OCI-LY3 (cell line): ENCODE data around the gene CFAP54.

Experiments used
- H2AFZ ChIP-seq: fragments of 200-600, 300-600 bp; shearing (Covaris generic); 2 replicates; pipeline ENCODE4 v1.6.0; 2014; ENCODE audit warnings: antibody characterized with exemption, low read depth, low read length
- H3K27ac ChIP-seq: fragments of 200-600, 300-600 bp; sonication (generic); 2 replicates; pipeline ENCODE4 v1.5.1; 2014; ENCODE audit warnings: mild to moderate bottlenecking, low read length, moderate library complexity, mixed read lengths
- H3K27me3 ChIP-seq: fragments of 200-600, 300-600 bp; sonication (generic); 2 replicates; pipeline ENCODE4 v1.6.1; 2014; ENCODE audit warnings: low read depth, low read length, mixed read lengths
- H3K36me3 ChIP-seq: fragments of 200-600, 300-600 bp; sonication (generic); replicated peaks from 2 replicates; pipeline ENCODE3; 2014; ENCODE audit warnings: low read depth, low read length, mixed read lengths
- H3K4me1 ChIP-seq: fragments of 300-600, 200-600 bp; sonication (generic); 2 replicates; pipeline ENCODE4 v1.6.1; 2014; ENCODE audit warnings: low read length, mixed read lengths
- H3K4me2 ChIP-seq: fragments of 200-600, 300-600 bp; sonication (generic); 2 replicates; pipeline ENCODE4 v1.6.1; 2014; ENCODE audit warnings: low read length, mixed read lengths
- H3K4me3 ChIP-seq: fragments of 300-600, 200-600 bp; sonication (generic); 2 replicates; pipeline ENCODE4 v1.5.1; 2014; ENCODE audit warnings: antibody characterized with exemption, mild to moderate bottlenecking, low read length, moderate library complexity
- H3K79me2 ChIP-seq: fragments of 300-600, 200-600 bp; shearing (Covaris generic); 2 replicates; pipeline ENCODE4 v1.6.1; 2014; ENCODE audit warnings: mild to moderate bottlenecking, low read length, mixed read lengths
- H3K9ac ChIP-seq: fragments of 300-600, 200-600 bp; shearing (Covaris generic); 2 replicates; pipeline ENCODE4 v1.6.0; 2014; ENCODE audit warnings: mild to moderate bottlenecking, low read length, moderate library complexity
- H3K9me3 ChIP-seq: fragments of 200-600, 300-600 bp; shearing (Covaris generic); 2 replicates; pipeline ENCODE4 v1.6.1; 2014; ENCODE audit warnings: low read length, mixed read lengths; ENCODE audit not compliant: insufficient read depth
- H4K20me1 ChIP-seq: fragments of 200-600, 300-600 bp; sonication (generic); 2 replicates; pipeline ENCODE4 v1.6.1; 2016; ENCODE audit warnings: low read length, mixed read lengths; ENCODE audit not compliant: insufficient read depth
- EZH2phosphoT487 ChIP-seq: fragments of 200-600 bp; shearing (Covaris generic); IDR thresholded peaks from 2 replicates; pipeline ENCODE4 v1.6.1; 2018; ENCODE audit warnings: antibody characterized with exemption, mixed run types, low read depth
- TF ChIP-seq, protein P1 (sequence below): fragments of 200-600, 300-600 bp; sonication (generic); IDR thresholded peaks from 2 replicates; pipeline ENCODE4 v1.5.1; 2014; ENCODE audit warnings: antibody characterized with exemption, low read length, low read depth

CFAP54 gene

DNA sequence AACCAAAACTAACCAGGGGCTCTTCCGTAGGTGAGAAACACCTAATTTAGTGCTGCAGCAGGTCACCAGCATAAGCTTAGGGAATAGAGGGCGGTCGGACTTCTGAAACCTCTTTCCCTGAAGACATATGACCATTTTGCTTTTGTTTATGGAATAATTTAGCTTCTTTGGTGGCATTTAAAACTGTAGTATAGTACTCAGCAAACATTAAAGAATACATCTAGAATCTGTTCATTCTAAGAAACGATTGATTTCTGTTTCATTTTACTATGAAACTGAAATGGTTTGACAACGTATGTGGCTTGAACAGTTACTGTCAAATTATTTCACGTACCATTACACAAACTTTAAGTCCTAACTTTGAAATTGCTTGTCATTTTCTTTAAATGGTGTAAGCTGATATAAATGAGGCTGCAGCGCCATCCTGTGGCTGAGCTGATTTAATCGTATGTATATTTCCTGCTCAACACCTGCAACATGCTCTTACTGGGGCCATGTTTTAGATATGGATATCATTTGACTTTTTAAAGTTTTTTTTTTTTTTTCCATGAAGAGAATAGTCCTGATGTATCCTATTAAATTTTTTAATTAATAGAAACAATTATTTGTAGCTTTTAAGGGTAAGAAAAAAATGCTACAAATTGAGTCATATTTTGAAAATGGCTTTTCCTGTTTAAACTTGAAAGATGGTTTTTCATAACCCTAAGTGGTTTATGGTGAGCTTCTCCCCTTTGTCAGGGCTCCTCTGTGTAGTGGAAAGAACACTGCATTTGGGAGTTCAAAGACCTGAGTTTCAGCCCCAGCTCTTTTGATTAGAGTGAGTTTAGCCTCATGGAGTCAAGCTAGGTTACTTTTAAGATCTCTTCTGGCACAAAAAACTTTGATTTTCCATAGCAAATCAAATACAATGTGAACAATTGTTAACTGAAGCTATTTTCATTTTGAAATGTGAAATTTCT lies 27.4 kb downstream of the CFAP54 start:
- Histone ChIP-seq H3K4me1 (peaks cover 27% of the 10 kb centered on the region), H2AFZ (peak overlapping the region; percentile 86), H3K79me2 (no peaks in the 10 kb centered on the region), H4K20me1 (no peaks in the 10 kb centered on the region), H3K36me3 (no peaks in the 10 kb centered on the region), H3K9ac (peak overlapping the region; percentile 41; the same call in 1 of the 2 replicates), H3K4me2 (peak overlapping the region; percentile 83), H3K27me3 (no peaks in the 10 kb centered on the region), H3K4me3 (peak overlapping the region; percentile 69), H3K9me3 (no peaks in the 10 kb centered on the region), H3K27ac (peak overlapping the region; percentile 14; the same call in 1 of the 2 replicates)
- TF ChIP-seq EZH2phosphoT487, result no peak
- TF ChIP-seq, protein P1, sequence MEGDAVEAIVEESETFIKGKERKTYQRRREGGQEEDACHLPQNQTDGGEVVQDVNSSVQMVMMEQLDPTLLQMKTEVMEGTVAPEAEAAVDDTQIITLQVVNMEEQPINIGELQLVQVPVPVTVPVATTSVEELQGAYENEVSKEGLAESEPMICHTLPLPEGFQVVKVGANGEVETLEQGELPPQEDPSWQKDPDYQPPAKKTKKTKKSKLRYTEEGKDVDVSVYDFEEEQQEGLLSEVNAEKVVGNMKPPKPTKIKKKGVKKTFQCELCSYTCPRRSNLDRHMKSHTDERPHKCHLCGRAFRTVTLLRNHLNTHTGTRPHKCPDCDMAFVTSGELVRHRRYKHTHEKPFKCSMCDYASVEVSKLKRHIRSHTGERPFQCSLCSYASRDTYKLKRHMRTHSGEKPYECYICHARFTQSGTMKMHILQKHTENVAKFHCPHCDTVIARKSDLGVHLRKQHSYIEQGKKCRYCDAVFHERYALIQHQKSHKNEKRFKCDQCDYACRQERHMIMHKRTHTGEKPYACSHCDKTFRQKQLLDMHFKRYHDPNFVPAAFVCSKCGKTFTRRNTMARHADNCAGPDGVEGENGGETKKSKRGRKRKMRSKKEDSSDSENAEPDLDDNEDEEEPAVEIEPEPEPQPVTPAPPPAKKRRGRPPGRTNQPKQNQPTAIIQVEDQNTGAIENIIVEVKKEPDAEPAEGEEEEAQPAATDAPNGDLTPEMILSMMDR, result peak; percentile 82

DNA sequence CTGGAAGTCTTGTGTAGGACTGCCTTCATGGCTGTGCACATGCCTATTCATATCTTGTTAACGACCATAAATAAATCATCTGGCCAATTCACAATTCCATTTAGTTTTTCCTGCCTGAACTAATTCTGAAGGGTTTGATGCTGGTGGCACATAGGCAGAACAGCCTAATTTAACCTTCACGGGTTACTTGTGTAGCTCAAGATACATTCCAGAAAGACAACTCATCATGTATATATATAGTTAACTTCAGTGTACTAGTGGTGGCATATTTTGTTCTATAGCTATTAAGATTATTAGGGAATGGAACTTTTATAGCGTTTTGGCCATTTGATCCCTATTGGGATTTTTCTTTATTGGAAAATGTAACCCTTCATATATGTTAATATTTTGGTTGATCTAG lies 31.4 kb downstream of the CFAP54 start:
- Histone ChIP-seq H3K79me2 (no peaks in the 10 kb centered on the region), H3K4me3 (no peak overlapping the region), H4K20me1 (no peaks in the 10 kb centered on the region), H3K36me3 (no peaks in the 10 kb centered on the region), H2AFZ (no peak overlapping the region), H3K27me3 (no peaks in the 10 kb centered on the region), H3K9me3 (no peaks in the 10 kb centered on the region), H3K9ac (no peak overlapping the region), H3K4me1 (peaks cover 38% of the 10 kb centered on the region), H3K4me2 (no peak overlapping the region), H3K27ac (no peak overlapping the region)
- TF ChIP-seq, protein P1, result no peak
- no peak for TF ChIP-seq EZH2phosphoT487

DNA sequence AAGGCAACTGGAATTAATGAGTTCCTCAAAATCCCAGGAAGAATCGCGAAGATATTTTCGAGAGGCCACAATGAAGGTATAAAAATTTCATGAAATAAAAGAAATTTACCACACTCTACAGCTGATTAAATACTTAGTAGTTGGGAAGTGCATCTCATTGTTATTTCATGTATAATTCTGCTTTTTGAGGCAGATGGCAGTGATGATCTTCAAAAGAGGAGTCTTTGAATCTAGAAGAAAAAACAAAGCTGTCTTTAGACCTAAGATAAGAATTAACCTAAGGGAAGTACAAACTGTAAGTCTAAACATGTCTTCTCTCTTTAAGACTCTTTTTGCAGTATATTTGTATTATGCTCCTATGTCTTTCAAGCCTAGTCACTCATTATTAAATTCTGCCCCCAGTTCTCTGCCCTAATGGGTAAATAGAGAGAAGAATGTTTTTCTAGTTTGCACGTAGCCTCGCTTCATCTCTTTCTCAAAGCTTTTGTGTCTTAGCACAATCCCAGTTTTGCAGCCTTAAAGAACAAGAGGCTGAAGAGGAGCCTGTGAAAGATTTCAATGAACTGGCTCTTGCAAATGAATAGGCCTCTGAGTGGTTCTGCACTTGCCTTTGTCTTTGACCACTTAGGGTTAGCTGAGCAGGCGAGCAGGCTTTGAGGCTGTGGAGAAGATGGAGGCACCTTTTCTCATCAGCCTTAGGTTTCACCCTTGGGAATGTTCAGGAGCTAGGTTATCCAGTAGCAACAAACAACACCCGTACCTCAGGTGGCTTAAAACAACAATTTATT lies 32.7 kb downstream of the CFAP54 start:
- H4K20me1 ChIP-seq, result no peaks in the 10 kb centered on the region
- no peaks in the 10 kb centered on the region for H3K36me3 ChIP-seq
- peaks cover 27% of the 10 kb centered on the region for H3K4me1 ChIP-seq
- peak overlapping the region; percentile 92 for H2AFZ ChIP-seq
- H3K4me3 ChIP-seq, result no peak overlapping the region
- H3K79me2 ChIP-seq, result no peaks in the 10 kb centered on the region
- no peaks in the 10 kb centered on the region for H3K27me3 ChIP-seq
- TF ChIP-seq, protein P1, result peak; percentile 64
- no peak for TF ChIP-seq EZH2phosphoT487
- peak overlapping the region; percentile 57 for H3K27ac ChIP-seq
- H3K9ac ChIP-seq, result peak overlapping the region; percentile 24; the same call in 1 of the 2 replicates
- H3K4me2 ChIP-seq, result peak overlapping the region; percentile 21
- no peaks in the 10 kb centered on the region for H3K9me3 ChIP-seq

DNA sequence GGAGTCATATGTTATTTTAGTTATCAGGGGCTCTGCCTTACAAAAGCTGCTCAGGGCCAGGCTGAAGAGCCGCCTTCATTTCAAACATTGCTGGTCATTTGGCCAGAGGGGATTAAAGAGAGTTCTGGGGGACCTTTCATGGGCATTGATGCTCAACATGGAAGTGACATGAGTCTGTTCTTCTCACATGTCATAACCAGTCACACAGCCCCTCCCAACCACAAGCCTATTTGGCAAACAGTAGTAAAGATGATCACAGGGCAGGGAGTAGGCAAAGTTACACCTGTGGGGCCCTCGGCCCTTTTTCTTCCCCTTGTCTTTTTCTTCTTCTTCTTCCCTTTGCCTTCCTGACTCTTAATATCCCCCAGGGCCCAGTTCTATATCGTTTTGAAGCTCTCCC lies 33.3 kb downstream of the CFAP54 start:
- Histone ChIP-seq H3K9me3 (no peaks in the 10 kb centered on the region), H3K4me2 (peak overlapping the region; percentile 21), H3K27ac (peak overlapping the region; percentile 57), H4K20me1 (no peaks in the 10 kb centered on the region), H3K9ac (peak overlapping the region; percentile 24; the same call in 1 of the 2 replicates), H3K27me3 (no peaks in the 10 kb centered on the region), H2AFZ (peak overlapping the region; percentile 92), H3K79me2 (no peaks in the 10 kb centered on the region), H3K36me3 (no peaks in the 10 kb centered on the region), H3K4me3 (no peak overlapping the region), H3K4me1 (peaks cover 21% of the 10 kb centered on the region)
- TF ChIP-seq, protein P1, result no peak
- no peak for TF ChIP-seq EZH2phosphoT487
